Measurements from ENCODE around the gene EXOC2.

EXOC2 gene

DNA sequence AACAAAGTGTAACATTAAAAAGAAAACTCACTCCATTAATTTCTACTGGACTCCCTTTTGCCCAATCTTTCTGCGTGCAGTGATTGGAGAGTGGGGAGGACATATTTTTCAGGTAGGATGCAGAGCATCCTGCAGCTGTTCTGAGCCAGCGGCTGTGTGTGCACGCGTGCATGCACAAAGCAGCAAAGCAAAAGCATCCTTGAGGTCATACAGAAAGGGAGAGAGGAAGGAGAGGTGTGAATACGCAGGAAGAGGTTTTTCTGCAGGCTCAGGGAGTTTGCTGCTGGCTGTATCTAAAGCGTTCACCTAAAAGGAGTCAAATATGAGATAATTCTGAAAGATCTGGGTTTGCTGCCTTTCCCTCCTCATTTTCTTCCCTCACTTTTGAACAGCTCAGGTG, 144.4 kb downstream of the EXOC2 start:
- ATAC-seq (ENCODE audit: insufficient read depth, low read depth), result no peak
- H3K4me1 ChIP-seq (ENCODE audit: insufficient read depth, low read length), result no peaks in the 10 kb centered on the region
- H3K4me3 ChIP-seq (ENCODE audit: low read depth in 1 of 2, low read length in 2 of 2), result no peak overlapping the region
- no peaks in the 10 kb centered on the region for H4K20me1 ChIP-seq (ENCODE audit: insufficient read depth, low read length)
- no peak overlapping the region for H3K27ac ChIP-seq (ENCODE audit: low read length)
- DNase-seq, result no peak
- H3K27me3 ChIP-seq (ENCODE audit: insufficient read depth, low read length, poor library complexity), result no peaks in the 10 kb centered on the region
- no peaks in the 10 kb centered on the region for H3K79me2 ChIP-seq (ENCODE audit: insufficient read depth, low read length)
- H2AFZ ChIP-seq (ENCODE audit: low read depth, low read length), result no peak overlapping the region
- no peak overlapping the region for H3K9ac ChIP-seq (ENCODE audit: low read depth, low read length)
- H3K36me3 ChIP-seq (ENCODE audit: insufficient read depth, low read length), result peaks cover 22% of the 10 kb centered on the region
- no peak overlapping the region for H3K4me2 ChIP-seq (ENCODE audit: insufficient read depth, low read length)
- no peak for TF ChIP-seq EZH2 (IDR thresholded peaks at IDR 0.05; ENCODE audit: borderline replicate concordance, low read depth, low read length, severe bottlenecking)
- TF ChIP-seq, protein P1, sequence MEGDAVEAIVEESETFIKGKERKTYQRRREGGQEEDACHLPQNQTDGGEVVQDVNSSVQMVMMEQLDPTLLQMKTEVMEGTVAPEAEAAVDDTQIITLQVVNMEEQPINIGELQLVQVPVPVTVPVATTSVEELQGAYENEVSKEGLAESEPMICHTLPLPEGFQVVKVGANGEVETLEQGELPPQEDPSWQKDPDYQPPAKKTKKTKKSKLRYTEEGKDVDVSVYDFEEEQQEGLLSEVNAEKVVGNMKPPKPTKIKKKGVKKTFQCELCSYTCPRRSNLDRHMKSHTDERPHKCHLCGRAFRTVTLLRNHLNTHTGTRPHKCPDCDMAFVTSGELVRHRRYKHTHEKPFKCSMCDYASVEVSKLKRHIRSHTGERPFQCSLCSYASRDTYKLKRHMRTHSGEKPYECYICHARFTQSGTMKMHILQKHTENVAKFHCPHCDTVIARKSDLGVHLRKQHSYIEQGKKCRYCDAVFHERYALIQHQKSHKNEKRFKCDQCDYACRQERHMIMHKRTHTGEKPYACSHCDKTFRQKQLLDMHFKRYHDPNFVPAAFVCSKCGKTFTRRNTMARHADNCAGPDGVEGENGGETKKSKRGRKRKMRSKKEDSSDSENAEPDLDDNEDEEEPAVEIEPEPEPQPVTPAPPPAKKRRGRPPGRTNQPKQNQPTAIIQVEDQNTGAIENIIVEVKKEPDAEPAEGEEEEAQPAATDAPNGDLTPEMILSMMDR (IDR thresholded peaks at IDR 0.05; ENCODE audit: borderline replicate concordance, extremely low read depth, low read length, poor library complexity, severe bottlenecking), result no peak
- no peaks in the 10 kb centered on the region for H3K9me3 ChIP-seq (ENCODE audit: insufficient read depth, low read length, severe bottlenecking)

DNA sequence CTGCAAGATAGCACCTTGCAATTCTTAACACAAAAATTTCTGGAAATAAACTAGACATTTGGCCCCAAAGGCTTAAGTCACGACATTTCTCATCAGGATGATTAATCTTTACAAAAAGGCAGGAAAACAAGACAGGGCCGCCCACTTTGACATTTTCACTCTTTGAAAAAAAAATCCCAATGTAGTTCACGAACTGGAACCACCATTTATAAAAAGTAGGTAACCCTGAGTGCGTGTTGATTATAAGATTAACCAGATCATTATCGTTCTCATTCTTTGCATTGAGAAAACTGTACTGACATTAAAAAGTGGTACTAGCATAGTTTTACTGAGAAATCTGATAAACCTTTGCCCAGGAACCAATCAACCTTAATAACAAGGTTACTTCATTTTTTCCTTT, 144.8 kb downstream of the EXOC2 start:
- no peak overlapping the region for H3K9ac ChIP-seq (ENCODE audit: low read depth, low read length)
- no peak for DNase-seq
- H2AFZ ChIP-seq (ENCODE audit: low read depth, low read length), result no peak overlapping the region
- TF ChIP-seq, protein P1 (IDR thresholded peaks at IDR 0.05; ENCODE audit: borderline replicate concordance, extremely low read depth, low read length, poor library complexity, severe bottlenecking), result no peak
- TF ChIP-seq EZH2 (IDR thresholded peaks at IDR 0.05; ENCODE audit: borderline replicate concordance, low read depth, low read length, severe bottlenecking), result no peak
- H3K4me3 ChIP-seq (ENCODE audit: low read depth in 1 of 2, low read length in 2 of 2), result no peak overlapping the region
- H3K79me2 ChIP-seq (ENCODE audit: insufficient read depth, low read length), result no peaks in the 10 kb centered on the region
- no peak overlapping the region for H3K27ac ChIP-seq (ENCODE audit: low read length)
- H3K4me1 ChIP-seq (ENCODE audit: insufficient read depth, low read length), result no peaks in the 10 kb centered on the region
- ATAC-seq (ENCODE audit: insufficient read depth, low read depth), result no peak
- H3K27me3 ChIP-seq (ENCODE audit: insufficient read depth, low read length, poor library complexity), result no peaks in the 10 kb centered on the region
- H3K36me3 ChIP-seq (ENCODE audit: insufficient read depth, low read length), result peaks cover 22% of the 10 kb centered on the region; the same call in 1 of the 2 replicates
- H3K4me2 ChIP-seq (ENCODE audit: insufficient read depth, low read length), result no peak overlapping the region
- H4K20me1 ChIP-seq (ENCODE audit: insufficient read depth, low read length), result no peaks in the 10 kb centered on the region
- no peaks in the 10 kb centered on the region for H3K9me3 ChIP-seq (ENCODE audit: insufficient read depth, low read length, severe bottlenecking)

DNA sequence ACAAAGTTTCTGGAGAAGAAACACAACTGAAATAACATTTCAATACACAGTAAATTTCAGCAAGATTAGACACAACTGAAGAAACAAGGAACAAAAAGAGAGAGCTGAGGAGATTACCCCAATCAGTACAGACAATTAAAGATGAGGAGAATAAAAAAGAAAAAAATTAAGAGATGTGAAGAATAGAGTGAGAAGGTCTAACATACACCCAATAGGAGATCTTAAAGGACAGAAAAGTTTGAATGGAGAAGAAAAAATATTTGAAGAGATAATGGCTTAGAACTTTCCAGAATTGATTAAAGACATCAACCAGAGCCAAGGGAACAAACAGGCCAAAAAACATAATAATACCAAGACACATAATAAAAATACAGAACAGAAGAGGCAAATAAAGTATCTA, 152.4 kb downstream of the EXOC2 start:
- peaks cover 38% of the 10 kb centered on the region for H3K36me3 ChIP-seq (ENCODE audit: insufficient read depth, low read length)
- no peaks in the 10 kb centered on the region for H3K79me2 ChIP-seq (ENCODE audit: insufficient read depth, low read length)
- H3K4me3 ChIP-seq (ENCODE audit: low read depth in 1 of 2, low read length in 2 of 2), result no peak overlapping the region
- H3K9me3 ChIP-seq (ENCODE audit: insufficient read depth, low read length, severe bottlenecking), result peaks cover 6% of the 10 kb centered on the region
- no peak for ATAC-seq (ENCODE audit: insufficient read depth, low read depth)
- DNase-seq, result no peak
- no peaks in the 10 kb centered on the region for H3K27me3 ChIP-seq (ENCODE audit: insufficient read depth, low read length, poor library complexity)
- no peak overlapping the region for H3K27ac ChIP-seq (ENCODE audit: low read length)
- no peak overlapping the region for H3K4me2 ChIP-seq (ENCODE audit: insufficient read depth, low read length)
- no peak for TF ChIP-seq EZH2 (IDR thresholded peaks at IDR 0.05; ENCODE audit: borderline replicate concordance, low read depth, low read length, severe bottlenecking)
- TF ChIP-seq, protein P1 (IDR thresholded peaks at IDR 0.05; ENCODE audit: borderline replicate concordance, extremely low read depth, low read length, poor library complexity, severe bottlenecking), result no peak
- H3K4me1 ChIP-seq (ENCODE audit: insufficient read depth, low read length), result no peaks in the 10 kb centered on the region
- H2AFZ ChIP-seq (ENCODE audit: low read depth, low read length), result no peak overlapping the region
- no peak overlapping the region for H3K9ac ChIP-seq (ENCODE audit: low read depth, low read length)
- no peaks in the 10 kb centered on the region for H4K20me1 ChIP-seq (ENCODE audit: insufficient read depth, low read length)

DNA sequence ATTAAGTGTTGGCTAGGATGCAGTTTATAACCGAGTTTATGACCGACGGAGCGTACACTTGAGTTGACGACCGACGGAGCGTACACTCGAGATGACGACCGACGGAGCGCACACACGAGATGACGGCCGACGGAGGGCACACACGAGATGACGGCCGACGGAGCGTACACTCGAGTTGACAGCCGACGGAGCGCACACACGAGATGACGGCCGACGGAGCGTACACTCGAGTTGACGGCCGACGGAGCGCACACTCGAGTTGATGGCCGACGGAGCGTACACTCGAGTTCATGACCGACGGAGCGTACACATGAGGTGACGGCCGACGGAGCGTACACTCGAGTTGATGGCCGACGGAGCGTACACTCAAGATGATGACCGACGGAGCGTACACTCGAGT, 155.8 kb downstream of the EXOC2 start:
- no peak for TF ChIP-seq EZH2 (IDR thresholded peaks at IDR 0.05; ENCODE audit: borderline replicate concordance, low read depth, low read length, severe bottlenecking)
- TF ChIP-seq, protein P1 (IDR thresholded peaks at IDR 0.05; ENCODE audit: borderline replicate concordance, extremely low read depth, low read length, poor library complexity, severe bottlenecking), result no peak
- DNase-seq, result no peak

More for the DNA sequence above, 155.8 kb downstream of the EXOC2 start:
- Histone ChIP-seq H3K27ac (ENCODE audit: low read length) (no peak overlapping the region), H3K79me2 (ENCODE audit: insufficient read depth, low read length) (no peaks in the 10 kb centered on the region), H3K27me3 (ENCODE audit: insufficient read depth, low read length, poor library complexity) (no peaks in the 10 kb centered on the region), H3K36me3 (ENCODE audit: insufficient read depth, low read length) (peaks cover 16% of the 10 kb centered on the region; the same call in 1 of the 2 replicates), H3K4me2 (ENCODE audit: insufficient read depth, low read length) (no peak overlapping the region), H2AFZ (ENCODE audit: low read depth, low read length) (no peak overlapping the region), H3K4me1 (ENCODE audit: insufficient read depth, low read length) (no peaks in the 10 kb centered on the region), H3K9me3 (ENCODE audit: insufficient read depth, low read length, severe bottlenecking) (peaks cover 6% of the 10 kb centered on the region), H3K4me3 (ENCODE audit: low read depth in 1 of 2, low read length in 2 of 2) (no peak overlapping the region), H4K20me1 (ENCODE audit: insufficient read depth, low read length) (no peaks in the 10 kb centered on the region), H3K9ac (ENCODE audit: low read depth, low read length) (no peak overlapping the region)
- ATAC-seq (ENCODE audit: insufficient read depth, low read depth), result no peak
